Stimulated activated effector memory CD8-positive, alpha-beta T cell treated with anti-CD3 and anti-CD28 coated beads, Interleukin-12 subunit alpha, Interleukin-12 subunit beta, amount 100 ng/mL, for 72 hours (primary cell): Measurements from ENCODE around the gene OSTF1.

Experiments
- ATAC-seq: fragments of 150-1000 bp; cut with Tn5 transposase; 2 replicates; pipeline ENCODE4 v1.10.0; 2021
- DNase-seq, 2 donors: peaks; one replicate each; pipeline ENCODE4 v3.0.0; 2021 to 2022; ENCODE audit warnings: low spot score in 2 of 2
- H3K27ac Mint-ChIP-seq: one replicate; pipeline ENCODE4 v1.8.0; 2022; ENCODE audit warnings: mild to moderate bottlenecking, mixed read lengths
- H3K36me3 Mint-ChIP-seq: one replicate; pipeline ENCODE4 v1.8.0; 2022; ENCODE audit warnings: mild to moderate bottlenecking, mixed read lengths
- H3K4me1 Mint-ChIP-seq: one replicate; pipeline ENCODE4 v1.8.0; 2022; ENCODE audit warnings: mixed read lengths
- H3K4me3 Mint-ChIP-seq: one replicate; pipeline ENCODE4 v1.8.0; 2022; ENCODE audit warnings: mild to moderate bottlenecking, mixed read lengths
- H3K9me3 Mint-ChIP-seq: one replicate; pipeline ENCODE4 v1.8.0; 2022; ENCODE audit warnings: mixed read lengths

Gene OSTF1

DNA sequence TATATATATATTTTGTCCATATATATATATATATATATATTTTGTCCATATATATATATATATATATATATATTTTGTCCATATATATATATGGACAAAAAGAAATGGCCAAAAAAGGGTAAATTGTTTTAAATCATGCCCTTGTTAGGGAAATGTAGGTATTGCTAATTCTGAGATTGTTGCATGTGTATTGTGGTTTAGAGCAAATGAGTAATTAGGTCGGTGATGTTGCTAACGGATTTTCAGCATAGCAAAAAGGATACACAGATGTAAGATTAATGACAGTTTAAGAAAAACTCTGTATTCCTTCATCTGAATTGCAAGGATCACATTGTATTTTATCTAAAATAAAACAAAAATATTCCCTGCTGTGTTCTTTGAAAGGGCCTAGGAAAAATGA is 40.2 kb downstream of the OSTF1 start:
- Mint-ChIP-seq H3K27ac (peak overlapping the region; percentile 83), H3K4me1 (peaks cover 54% of the 10 kb centered on the region), H3K4me3 (peak overlapping the region; percentile 33), H3K9me3 (no peaks in the 10 kb centered on the region), H3K36me3 (peaks cover 79% of the 10 kb centered on the region)
- DNase-seq, result no peak
- peak; percentile 93 for ATAC-seq

- H3K9me3 Mint-ChIP-seq, result no peaks in the 10 kb centered on the region
- peaks cover 83% of the 10 kb centered on the region for H3K36me3 Mint-ChIP-seq
- H3K4me3 Mint-ChIP-seq, result no peak overlapping the region
- no peak overlapping the region for H3K27ac Mint-ChIP-seq
- H3K4me1 Mint-ChIP-seq, result peaks cover 48% of the 10 kb centered on the region
- no peak for ATAC-seq
- no peak for DNase-seq
Observed at GRCh38 chr9:75130172-75130571, 41.9 kb downstream of the OSTF1 start.

DNA sequence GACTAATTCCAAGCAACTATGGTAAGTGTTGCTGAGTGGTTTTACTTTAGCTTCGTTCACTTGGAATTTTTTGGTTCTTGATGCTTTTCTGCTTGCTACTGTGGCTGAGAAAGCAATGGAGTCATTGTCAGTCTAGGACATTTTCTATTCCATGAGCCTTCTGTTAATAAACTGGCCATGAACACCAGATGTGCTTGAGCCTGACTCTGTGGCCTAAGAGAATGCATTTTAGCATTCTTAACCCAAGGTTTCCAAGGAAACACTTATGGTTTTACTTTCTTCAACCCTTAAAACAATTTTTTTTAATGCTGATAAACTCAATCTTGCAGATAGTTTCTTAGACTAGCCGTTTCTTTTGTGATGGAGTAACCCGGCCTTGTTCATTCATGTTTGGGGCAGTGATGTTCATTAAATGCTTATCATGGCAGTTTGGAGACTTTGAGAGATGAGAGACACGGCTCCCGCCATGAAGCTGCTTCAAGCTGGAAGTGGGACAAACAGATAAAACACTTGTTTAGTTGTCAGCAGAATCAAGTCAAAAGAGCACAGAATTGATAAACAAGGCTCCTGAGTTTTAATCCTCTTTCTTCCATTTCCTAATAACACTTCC is 42.4 kb downstream of the OSTF1 start:
- Mint-ChIP-seq H3K9me3 (no peaks in the 10 kb centered on the region), H3K4me3 (no peak overlapping the region), H3K36me3 (peaks cover 86% of the 10 kb centered on the region), H3K4me1 (peaks cover 44% of the 10 kb centered on the region), H3K27ac (peak overlapping the region; percentile 58)
- ATAC-seq (no peak), DNase-seq (no peak)

DNA sequence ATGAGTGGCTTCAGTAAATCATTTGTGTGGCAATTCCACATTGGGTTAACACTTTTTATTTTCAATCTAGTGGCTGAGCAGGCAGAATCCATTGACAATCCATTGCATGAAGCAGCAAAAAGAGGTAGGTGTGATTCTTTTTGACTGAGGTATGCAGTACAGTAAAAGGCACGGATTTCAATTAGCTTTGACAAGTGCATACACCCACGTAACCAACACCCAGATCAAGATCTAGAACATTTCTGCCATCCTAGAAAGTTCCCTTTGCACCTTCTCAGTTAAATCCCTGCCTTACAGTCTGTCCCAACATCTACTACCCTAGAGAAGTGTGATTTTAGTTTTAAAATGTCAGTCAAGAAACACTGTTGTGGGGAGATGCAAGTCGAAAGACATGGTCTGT is 43.4 kb downstream of the OSTF1 start:
- H3K27ac Mint-ChIP-seq, result peak overlapping the region; percentile 58
- peaks cover 92% of the 10 kb centered on the region for H3K36me3 Mint-ChIP-seq
- no peak overlapping the region for H3K4me3 Mint-ChIP-seq
- no peaks in the 10 kb centered on the region for H3K9me3 Mint-ChIP-seq
- peaks cover 47% of the 10 kb centered on the region for H3K4me1 Mint-ChIP-seq
- DNase-seq (no peak), ATAC-seq (no peak)

- H3K9me3 Mint-ChIP-seq, result no peaks in the 10 kb centered on the region
- H3K27ac Mint-ChIP-seq, result peak overlapping the region; percentile 58
- H3K36me3 Mint-ChIP-seq, result peaks cover 95% of the 10 kb centered on the region
- H3K4me1 Mint-ChIP-seq, result peaks cover 53% of the 10 kb centered on the region
- DNase-seq (no peak), ATAC-seq (no peak)
- H3K4me3 Mint-ChIP-seq, result no peak overlapping the region
Observed at GRCh38 chr9:75132244-75132643, 43.9 kb downstream of the OSTF1 start.

GRCh38 chr9:75133396-75133795 is 45.1 kb downstream of the OSTF1 start:
- peak overlapping the region; percentile 41 for H3K27ac Mint-ChIP-seq

DNA sequence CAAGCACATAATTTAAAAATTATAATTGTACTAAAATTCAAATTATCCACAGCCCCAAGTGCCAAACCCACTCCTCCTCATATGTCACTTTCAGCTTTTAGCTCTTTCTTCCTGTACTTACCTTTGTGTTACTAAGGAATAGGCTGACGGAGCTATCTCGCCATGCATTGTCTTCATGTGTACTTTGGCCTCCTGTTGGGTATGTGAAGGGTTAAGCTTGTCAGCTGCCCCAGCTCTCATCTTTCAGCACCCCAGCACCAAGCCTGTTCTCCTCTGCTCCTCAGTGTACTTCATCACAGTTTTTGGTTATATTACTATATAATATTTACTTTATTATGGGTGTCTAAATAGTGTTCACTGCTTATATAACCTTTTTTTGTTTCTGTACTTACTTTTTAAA is 46.2 kb downstream of the OSTF1 start:
- Mint-ChIP-seq H3K4me3 (no peak overlapping the region), H3K27ac (peak overlapping the region; percentile 50), H3K9me3 (no peaks in the 10 kb centered on the region), H3K36me3 (peaks cover 98% of the 10 kb centered on the region), H3K4me1 (peaks cover 56% of the 10 kb centered on the region)
- DNase-seq, result no peak
- no peak for ATAC-seq

More at GRCh38 chr9:75133396-75133795, 45.1 kb downstream of the OSTF1 start:
- ATAC-seq (no peak), DNase-seq (no peak)
- H3K4me1 Mint-ChIP-seq, result peaks cover 56% of the 10 kb centered on the region
- H3K9me3 Mint-ChIP-seq, result no peaks in the 10 kb centered on the region
- no peak overlapping the region for H3K4me3 Mint-ChIP-seq
- H3K36me3 Mint-ChIP-seq, result peaks cover 97% of the 10 kb centered on the region

DNA sequence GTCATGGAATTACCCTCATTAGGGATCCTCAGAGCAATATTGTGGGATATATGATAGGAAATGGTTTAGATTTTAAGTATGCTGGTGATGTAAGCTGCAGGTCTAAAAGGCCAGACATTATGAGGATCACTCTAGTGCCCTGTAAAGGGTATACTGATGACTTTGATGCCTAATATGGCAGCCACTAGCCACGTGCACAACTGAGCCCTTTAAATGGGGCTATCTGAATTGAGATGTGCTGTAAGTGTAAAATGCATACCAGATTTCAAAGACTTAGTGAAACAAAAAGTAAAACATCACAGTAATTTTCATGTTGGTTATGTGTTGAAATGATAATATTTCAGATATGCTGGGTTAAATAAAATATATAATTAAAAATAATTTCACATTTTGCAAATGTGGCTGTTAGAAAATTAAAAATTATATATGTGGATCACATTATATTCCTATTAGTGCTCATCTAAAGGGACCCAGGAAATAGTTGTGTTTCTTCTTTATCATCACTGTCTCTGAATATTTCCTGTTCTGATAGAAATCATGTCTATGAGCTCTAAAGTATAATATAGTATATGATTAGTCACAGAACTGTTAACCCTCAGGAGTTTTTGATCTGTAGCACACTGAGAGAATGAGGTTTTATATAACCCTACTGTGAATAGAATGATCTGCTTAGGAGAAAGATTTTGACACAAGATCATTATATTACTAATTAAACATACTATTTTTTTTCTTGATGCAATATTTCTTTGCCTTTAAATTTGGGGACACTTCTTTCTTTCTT is 50.1 kb downstream of the OSTF1 start:
- peak; percentile 79 for ATAC-seq
- Mint-ChIP-seq H3K4me3 (peak overlapping the region; percentile 52), H3K36me3 (peaks cover 98% of the 10 kb centered on the region)

DNA sequence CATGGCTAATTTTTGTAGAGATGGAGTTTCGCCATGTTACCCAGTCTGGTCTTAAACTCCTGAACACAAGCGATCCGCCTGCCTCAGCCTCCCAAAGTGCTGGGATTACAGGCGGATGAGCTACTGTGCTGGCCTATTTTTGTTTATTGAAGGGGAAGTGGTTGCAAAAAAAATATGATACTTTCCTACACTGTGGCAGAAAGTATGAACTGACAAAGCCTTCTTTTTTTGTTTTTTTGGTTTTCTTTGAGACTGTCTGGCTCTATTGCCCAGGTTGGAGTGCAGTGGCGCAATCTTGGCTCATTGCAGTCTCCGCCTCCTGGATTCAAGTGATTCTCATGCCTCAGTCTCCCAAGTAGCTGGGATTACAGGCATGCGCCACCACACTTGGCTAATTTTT is 50.9 kb downstream of the OSTF1 start:
- peak overlapping the region; percentile 52 for H3K4me3 Mint-ChIP-seq
- DNase-seq (no peak), ATAC-seq (peak; percentile 60)
- peaks cover 98% of the 10 kb centered on the region for H3K36me3 Mint-ChIP-seq
- H3K9me3 Mint-ChIP-seq, result peaks cover 5% of the 10 kb centered on the region
- H3K4me1 Mint-ChIP-seq, result peaks cover 75% of the 10 kb centered on the region
- H3K27ac Mint-ChIP-seq, result peak overlapping the region; percentile 74

More for the DNA sequence above, 50.1 kb downstream of the OSTF1 start:
- peak in 1 of 2 donors; percentile 38 for DNase-seq
- Mint-ChIP-seq H3K9me3 (peaks cover 1% of the 10 kb centered on the region), H3K27ac (peak overlapping the region; percentile 74), H3K4me1 (peaks cover 68% of the 10 kb centered on the region)

DNA sequence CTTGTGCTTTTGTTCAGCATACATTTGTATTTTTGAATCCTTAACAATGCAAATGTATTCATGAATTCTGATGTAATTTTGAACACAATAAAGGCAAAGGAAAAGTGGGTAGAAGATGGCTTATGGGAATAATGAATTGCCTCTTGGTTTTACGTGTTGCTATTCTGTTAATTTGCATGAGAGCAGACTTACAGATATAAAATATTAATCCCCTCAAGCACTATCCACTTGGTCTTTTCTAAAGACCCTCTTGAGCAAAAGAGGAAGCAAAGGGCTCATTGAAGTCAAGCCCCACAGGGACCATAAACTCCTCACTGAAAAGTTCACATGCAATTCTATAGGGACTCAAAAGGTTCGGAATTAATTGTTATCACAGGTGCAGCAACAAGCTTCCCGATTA is 51.9 kb downstream of the OSTF1 start:
- ATAC-seq, result no peak
- Mint-ChIP-seq H3K4me1 (peaks cover 74% of the 10 kb centered on the region), H3K36me3 (peaks cover 98% of the 10 kb centered on the region), H3K9me3 (peaks cover 14% of the 10 kb centered on the region), H3K27ac (no peak overlapping the region), H3K4me3 (no peak overlapping the region)
- DNase-seq, result no peak

GRCh38 chr9:75142202-75142601 is 53.9 kb downstream of the OSTF1 start:
- Mint-ChIP-seq H3K27ac (peak overlapping the region; percentile 83), H3K4me1 (peaks cover 78% of the 10 kb centered on the region), H3K36me3 (peaks cover 98% of the 10 kb centered on the region), H3K4me3 (peak overlapping the region; percentile 22), H3K9me3 (peaks cover 14% of the 10 kb centered on the region)
- ATAC-seq (peak; percentile 72), DNase-seq (peak in 1 of 2 donors; percentile 48)

DNA sequence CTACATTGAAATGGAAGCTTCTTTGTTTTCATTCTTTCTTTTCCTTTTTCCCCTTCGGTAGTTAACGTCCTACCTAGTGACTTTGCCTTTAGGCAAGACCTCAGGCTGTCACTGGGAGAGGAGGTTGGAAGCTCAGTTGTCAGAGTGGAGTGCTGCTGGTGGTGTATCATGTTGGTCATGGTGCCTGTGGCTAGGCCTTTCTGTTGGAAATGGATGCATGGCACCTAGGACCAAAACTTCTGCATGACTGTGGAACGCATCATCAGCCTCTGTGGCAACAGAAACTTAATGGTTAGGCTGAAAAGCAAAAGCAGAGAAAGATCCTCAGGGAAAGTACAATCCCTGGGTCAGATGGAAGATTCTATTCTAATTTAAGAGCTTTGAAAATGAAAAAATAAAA is 57.9 kb downstream of the OSTF1 start:
- ATAC-seq (peak; percentile 18), DNase-seq (peak in 1 of 2 donors; percentile 49)
- Mint-ChIP-seq H3K4me1 (peaks cover 66% of the 10 kb centered on the region), H3K9me3 (peaks cover 14% of the 10 kb centered on the region), H3K4me3 (peak overlapping the region; percentile 32), H3K36me3 (peaks cover 94% of the 10 kb centered on the region), H3K27ac (peak overlapping the region; percentile 63)

DNA sequence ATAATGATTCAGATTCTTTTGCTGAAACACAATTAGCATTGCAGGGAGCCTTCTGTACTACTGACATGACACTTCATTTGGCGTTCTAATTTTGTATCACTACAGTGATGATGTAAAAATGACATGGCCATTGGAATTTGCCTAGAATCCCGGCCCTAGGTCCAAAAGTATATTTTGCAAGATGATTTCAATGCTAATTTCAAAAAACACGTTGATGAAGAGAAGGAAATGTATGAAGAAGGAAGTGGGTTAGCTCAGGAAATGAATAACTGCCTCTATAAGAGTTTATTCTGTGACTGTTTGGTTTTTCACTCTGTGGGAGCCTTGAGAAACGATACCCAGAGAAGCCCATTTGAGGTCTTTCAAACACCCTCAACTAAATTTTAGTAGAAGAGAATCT is 59.3 kb downstream of the OSTF1 start:
- peaks cover 72% of the 10 kb centered on the region for H3K4me1 Mint-ChIP-seq

GRCh38 chr9:75148561-75148960 is 60.2 kb downstream of the OSTF1 start:
- H3K36me3 Mint-ChIP-seq, result peaks cover 83% of the 10 kb centered on the region
- H3K27ac Mint-ChIP-seq, result peak overlapping the region; percentile 89
- ATAC-seq (peak; percentile 79), DNase-seq (peak in 1 of 2 donors; percentile 67)
- peak overlapping the region; percentile 52 for H3K4me3 Mint-ChIP-seq
- H3K9me3 Mint-ChIP-seq, result peaks cover 12% of the 10 kb centered on the region
- H3K4me1 Mint-ChIP-seq, result peaks cover 72% of the 10 kb centered on the region

More for the DNA sequence above, 59.3 kb downstream of the OSTF1 start:
- peak overlapping the region; percentile 89 for H3K27ac Mint-ChIP-seq
- H3K9me3 Mint-ChIP-seq, result peaks cover 14% of the 10 kb centered on the region
- peak in 1 of 2 donors; percentile 49 for DNase-seq
- H3K36me3 Mint-ChIP-seq, result peaks cover 88% of the 10 kb centered on the region
- peak overlapping the region; percentile 52 for H3K4me3 Mint-ChIP-seq
- ATAC-seq, result peak; percentile 57

GRCh38 chr9:75149841-75150241 is 61.5 kb downstream of the OSTF1 start:
- Mint-ChIP-seq H3K27ac (peak overlapping the region; percentile 90), H3K4me3 (peak overlapping the region; percentile 46), H3K4me1 (peaks cover 69% of the 10 kb centered on the region), H3K36me3 (peaks cover 75% of the 10 kb centered on the region), H3K9me3 (peaks cover 4% of the 10 kb centered on the region)
- DNase-seq, result peak in 1 of 2 donors; percentile 45
- no peak for ATAC-seq

DNA sequence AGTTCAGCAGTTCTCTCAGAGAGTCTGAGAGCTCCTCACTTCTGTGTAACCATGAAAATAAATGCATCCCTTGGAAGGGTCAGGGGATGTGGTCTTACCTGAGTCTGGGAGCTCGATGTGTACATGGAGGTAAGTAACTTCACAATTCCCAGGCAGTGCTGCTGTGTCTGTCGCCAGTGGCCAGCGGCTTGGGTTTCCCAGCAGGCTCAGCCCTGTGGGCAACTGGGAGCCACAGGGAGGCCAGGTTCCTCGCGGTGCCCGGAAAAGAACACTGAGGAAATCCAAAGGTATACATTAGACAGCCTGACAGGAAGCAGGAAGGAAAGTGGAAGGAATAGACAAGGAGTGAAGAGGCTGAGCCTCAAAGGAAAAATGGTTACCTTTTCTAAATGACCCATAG is 62.2 kb downstream of the OSTF1 start:
- peak overlapping the region; percentile 90 for H3K27ac Mint-ChIP-seq
- peak overlapping the region; percentile 46 for H3K4me3 Mint-ChIP-seq
- H3K36me3 Mint-ChIP-seq, result peaks cover 72% of the 10 kb centered on the region
- no peaks in the 10 kb centered on the region for H3K9me3 Mint-ChIP-seq
- ATAC-seq, result no peak
- DNase-seq, result peak in 1 of 2 donors; percentile 41
- peaks cover 63% of the 10 kb centered on the region for H3K4me1 Mint-ChIP-seq
